Measurements from ENCODE around the gene PSMB7. TPM values are rescaled to one million over a fixed set of nuclear protein-coding genes. Genes with fewer than 3 reads are reported as not detected.

PSMB7 gene
- total RNA-seq, 2 experiments from 2014 or later = 69.3 to 71.7 TPM

DNA sequence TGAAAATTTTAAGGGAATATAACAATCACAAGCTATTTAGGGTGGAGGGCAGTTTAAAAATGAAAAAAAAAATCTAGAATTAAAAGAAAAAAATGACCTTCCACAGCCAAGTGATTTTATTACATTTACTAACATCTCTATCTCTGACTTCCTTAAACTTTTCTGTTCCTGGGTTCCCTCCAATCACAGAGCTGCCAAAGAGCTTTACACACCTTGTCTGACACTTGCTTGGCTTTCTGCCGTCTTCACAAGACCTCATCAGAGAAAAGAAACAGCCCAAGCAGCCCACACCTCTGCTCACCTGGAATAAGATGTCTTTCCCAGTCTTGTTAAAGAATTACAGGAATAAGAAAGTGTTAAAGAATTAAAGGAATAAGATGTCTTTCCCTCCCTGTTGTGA lies 38.9 kb downstream of the PSMB7 start:
- no peaks in the 10 kb centered on the region for H3K27me3 ChIP-seq (ENCODE audit: control insufficient read depth in 1 of 2, insufficient read depth in 2 of 2, low read length in 2 of 2)
- ATAC-seq (ENCODE audit: poor library complexity) (no peak), DNase-seq (no peak)
- H3K9me3 ChIP-seq (ENCODE audit: control insufficient read depth in 1 of 2, insufficient read depth in 1 of 2, low read length in 2 of 2) = no peaks in the 10 kb centered on the region
- no peak overlapping the region for H3K27ac ChIP-seq (ENCODE audit: low read depth in 1 of 2, low read length in 2 of 2)
- ChIA-PET POLR2A (no interaction called here), CTCF (interaction anchor here (1.1 kb wide), 1 partner anchor 13 kb away, joined by 3 read pairs; no protein-coding TSS in a partner anchor)
- Mint-ChIP-seq H3K36me3 (ENCODE audit: low read depth) (peaks cover 69% of the 10 kb centered on the region), H3K4me3 (no peak overlapping the region), H3K27me3 (no peaks in the 10 kb centered on the region), H3K27ac (no peak overlapping the region), H3K9me3 (no peaks in the 10 kb centered on the region), H3K4me1 (ENCODE audit: low read depth) (peaks cover 43% of the 10 kb centered on the region)
- H3K4me3 ChIP-seq (ENCODE audit: low read length) = no peak overlapping the region
- intact Hi-C loops (cut with DNase I, micrococcal nuclease) = no loop called here
- no peak for TF ChIP-seq CTCF (IDR thresholded peaks at IDR 0.05)
- peaks cover 21% of the 10 kb centered on the region for H3K36me3 ChIP-seq (ENCODE audit: insufficient read depth, low read length)
- H3K4me1 ChIP-seq (ENCODE audit: insufficient read depth, low read length) = no peaks in the 10 kb centered on the region

- H3K4me3 Mint-ChIP-seq = no peak overlapping the region
- no peaks in the 10 kb centered on the region for H3K4me1 ChIP-seq (ENCODE audit: insufficient read depth, low read length)
- peaks cover 21% of the 10 kb centered on the region for H3K36me3 ChIP-seq (ENCODE audit: insufficient read depth, low read length)
- H3K4me3 ChIP-seq (ENCODE audit: low read length) = no peak overlapping the region
- H3K27me3 ChIP-seq (ENCODE audit: control insufficient read depth in 1 of 2, insufficient read depth in 2 of 2, low read length in 2 of 2) = no peaks in the 10 kb centered on the region
- peaks cover 68% of the 10 kb centered on the region for H3K36me3 Mint-ChIP-seq (ENCODE audit: low read depth)
- no peak overlapping the region for H3K27ac ChIP-seq (ENCODE audit: low read depth in 1 of 2, low read length in 2 of 2)
- ATAC-seq (ENCODE audit: poor library complexity) (no peak), DNase-seq (no peak)
- POLR2A ChIA-PET = no interaction called here
- peaks cover 47% of the 10 kb centered on the region for H3K4me1 Mint-ChIP-seq (ENCODE audit: low read depth)
- intact Hi-C loops (cut with DNase I, micrococcal nuclease) = no loop called here
- H3K9me3 Mint-ChIP-seq = no peaks in the 10 kb centered on the region
- no peaks in the 10 kb centered on the region for H3K9me3 ChIP-seq (ENCODE audit: control insufficient read depth in 1 of 2, insufficient read depth in 1 of 2, low read length in 2 of 2)
- TF ChIP-seq CTCF (IDR thresholded peaks at IDR 0.05) = no peak
- H3K27me3 Mint-ChIP-seq = no peaks in the 10 kb centered on the region
- CTCF ChIA-PET = interaction anchor here (1.1 kb wide), 1 partner anchor 13 kb away, joined by 3 read pairs; no protein-coding TSS in a partner anchor
- H3K27ac Mint-ChIP-seq = no peak overlapping the region
Observed at GRCh38 chr9:124375726-124376125, 39.5 kb downstream of the PSMB7 start.

DNA sequence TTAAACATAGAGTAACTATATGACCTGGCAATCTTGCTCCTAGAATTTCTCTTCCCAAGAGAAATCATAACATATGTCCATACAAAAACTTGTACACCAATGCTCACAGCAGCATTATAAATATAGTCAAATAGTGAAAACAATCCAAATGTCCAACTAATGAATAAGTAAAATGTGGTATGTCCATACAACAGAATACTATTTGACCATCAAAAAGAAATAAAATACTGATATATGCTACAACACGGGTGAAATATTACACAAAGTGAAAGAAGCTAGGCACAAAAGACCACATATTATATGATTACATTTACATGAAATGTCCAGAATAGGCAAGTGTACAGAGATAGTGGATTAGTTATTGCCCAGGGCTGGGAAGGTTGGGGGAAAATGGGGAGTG lies 41.4 kb downstream of the PSMB7 start:
- intact Hi-C loops (cut with DNase I, micrococcal nuclease) = no loop called here
- Histone ChIP-seq H3K4me1 (ENCODE audit: insufficient read depth, low read length) (no peaks in the 10 kb centered on the region), H3K9me3 (ENCODE audit: control insufficient read depth in 1 of 2, insufficient read depth in 1 of 2, low read length in 2 of 2) (no peaks in the 10 kb centered on the region), H3K27ac (ENCODE audit: low read depth in 1 of 2, low read length in 2 of 2) (no peak overlapping the region), H3K27me3 (ENCODE audit: control insufficient read depth in 1 of 2, insufficient read depth in 2 of 2, low read length in 2 of 2) (no peaks in the 10 kb centered on the region), H3K4me3 (ENCODE audit: low read length) (no peak overlapping the region), H3K36me3 (ENCODE audit: insufficient read depth, low read length) (peaks cover 14% of the 10 kb centered on the region)
- ATAC-seq (ENCODE audit: poor library complexity) = no peak
- H3K27me3 Mint-ChIP-seq = no peaks in the 10 kb centered on the region
- H3K4me1 Mint-ChIP-seq (ENCODE audit: low read depth) = peaks cover 54% of the 10 kb centered on the region
- no peak for TF ChIP-seq CTCF (IDR thresholded peaks at IDR 0.05)
- DNase-seq = no peak
- H3K4me3 Mint-ChIP-seq = no peak overlapping the region
- H3K27ac Mint-ChIP-seq = no peak overlapping the region
- H3K9me3 Mint-ChIP-seq = no peaks in the 10 kb centered on the region
- POLR2A ChIA-PET = no interaction called here
- H3K36me3 Mint-ChIP-seq (ENCODE audit: low read depth) = peaks cover 56% of the 10 kb centered on the region
- CTCF ChIA-PET = no interaction called here

All from CD4-positive, alpha-beta T cell (primary cell).